Central memory CD8-positive, alpha-beta T cell (primary cell): ENCODE measurements around the gene CELF6.

Source experiments
- ATAC-seq: fragments of 150-1000 bp; cut with Tn5 transposase; replicated peaks from 2 replicates; pipeline ENCODE4 v1.10.0; 2022; ENCODE audit warnings: mild to moderate bottlenecking, moderate FRiP score, moderate number of reproducible peaks; ENCODE audit not compliant: poor library complexity, severe bottlenecking; ENCODE audit errors: extremely low read depth
- DNase-seq, 2 donors: peaks; one replicate each; pipeline ENCODE4 v3.0.0; 2021; ENCODE audit warnings: low spot score in 2 of 2
- H3K27ac Mint-ChIP-seq: one replicate; pipeline ENCODE4 v1.8.0; 2022; ENCODE audit warnings: low read depth, mild to moderate bottlenecking, moderate library complexity, mixed read lengths
- H3K27me3 Mint-ChIP-seq: one replicate; pipeline ENCODE4 v1.8.0; 2022; ENCODE audit warnings: mixed read lengths
- H3K36me3 Mint-ChIP-seq: one replicate; pipeline ENCODE4 v1.8.0; 2022; ENCODE audit warnings: mild to moderate bottlenecking, moderate library complexity, mixed read lengths; ENCODE audit not compliant: insufficient read depth
- H3K4me1 Mint-ChIP-seq: one replicate; pipeline ENCODE4 v1.8.0; 2022; ENCODE audit warnings: mixed read lengths
- H3K4me3 Mint-ChIP-seq: one replicate; pipeline ENCODE4 v1.8.0; 2022; ENCODE audit warnings: mild to moderate bottlenecking, moderate library complexity, mixed read lengths
- H3K9me3 Mint-ChIP-seq: one replicate; pipeline ENCODE4 v1.8.0; 2022; ENCODE audit warnings: mixed read lengths

CELF6 gene

GRCh38 chr15:72242775-72243370, 77.1 kb downstream of the CELF6 start:
- Mint-ChIP-seq H3K27ac (no peak overlapping the region), H3K4me1 (no peaks in the 10 kb centered on the region), H3K9me3 (no peaks in the 10 kb centered on the region), H3K27me3 (no peaks in the 10 kb centered on the region), H3K4me3 (no peak overlapping the region), H3K36me3 (peaks cover 25% of the 10 kb centered on the region)
- no peak for ATAC-seq
- DNase-seq, result no peak

DNA sequence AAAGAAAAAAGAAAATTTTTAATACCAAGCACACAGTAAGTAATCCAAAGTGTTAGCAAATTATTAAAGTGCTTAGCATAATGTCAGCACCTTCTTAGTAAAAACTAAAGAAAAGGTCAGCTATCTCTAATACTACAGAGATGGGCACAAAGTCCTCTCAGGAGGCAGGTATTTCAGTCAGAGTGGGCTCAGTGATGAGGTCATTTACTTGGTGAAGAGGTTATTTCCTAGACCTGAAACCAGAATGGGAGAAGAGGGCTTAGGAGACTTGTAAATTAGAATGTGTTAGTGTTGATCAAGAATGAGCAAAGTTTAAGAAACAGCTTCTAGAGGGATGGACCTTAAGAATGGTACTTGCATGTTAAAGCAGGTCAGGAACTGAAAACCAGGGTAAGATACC, 80.3 kb downstream of the CELF6 start:
- Mint-ChIP-seq H3K4me3 (no peak overlapping the region), H3K9me3 (no peaks in the 10 kb centered on the region), H3K27me3 (no peaks in the 10 kb centered on the region), H3K4me1 (peaks cover 10% of the 10 kb centered on the region), H3K27ac (no peak overlapping the region), H3K36me3 (peaks cover 21% of the 10 kb centered on the region)
- ATAC-seq (no peak), DNase-seq (no peak)

DNA sequence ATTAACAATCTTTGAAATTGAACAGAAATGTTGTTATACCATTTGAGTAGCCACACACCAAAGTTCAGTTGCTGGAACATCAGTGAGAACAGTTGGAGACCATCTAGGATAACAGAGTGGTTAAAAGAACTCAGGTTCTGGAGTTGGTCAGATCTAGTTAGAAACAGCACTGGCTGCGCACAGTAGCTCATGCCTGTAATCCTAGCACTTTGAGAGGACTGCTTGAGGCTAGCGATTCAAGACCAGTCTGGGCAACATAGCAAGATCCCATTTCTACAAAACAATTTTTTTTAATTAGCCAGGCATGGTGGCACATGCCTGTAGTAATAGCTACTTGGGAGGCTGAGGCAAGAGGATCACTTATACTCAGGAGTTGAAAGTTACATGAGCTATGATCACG, 81.4 kb downstream of the CELF6 start:
- no peak overlapping the region for H3K27ac Mint-ChIP-seq
- no peak overlapping the region for H3K4me3 Mint-ChIP-seq
- peaks cover 10% of the 10 kb centered on the region for H3K4me1 Mint-ChIP-seq
- no peak for DNase-seq
- no peak for ATAC-seq
- peaks cover 17% of the 10 kb centered on the region for H3K36me3 Mint-ChIP-seq
- no peaks in the 10 kb centered on the region for H3K9me3 Mint-ChIP-seq
- H3K27me3 Mint-ChIP-seq, result no peaks in the 10 kb centered on the region

GRCh38 chr15:72237853-72238224, 82.1 kb downstream of the CELF6 start:
- Mint-ChIP-seq H3K9me3 (no peaks in the 10 kb centered on the region), H3K27me3 (no peaks in the 10 kb centered on the region), H3K4me3 (no peak overlapping the region), H3K27ac (peak overlapping the region; percentile 86), H3K36me3 (peaks cover 15% of the 10 kb centered on the region), H3K4me1 (peaks cover 10% of the 10 kb centered on the region)
- ATAC-seq (no peak), DNase-seq (no peak)

DNA sequence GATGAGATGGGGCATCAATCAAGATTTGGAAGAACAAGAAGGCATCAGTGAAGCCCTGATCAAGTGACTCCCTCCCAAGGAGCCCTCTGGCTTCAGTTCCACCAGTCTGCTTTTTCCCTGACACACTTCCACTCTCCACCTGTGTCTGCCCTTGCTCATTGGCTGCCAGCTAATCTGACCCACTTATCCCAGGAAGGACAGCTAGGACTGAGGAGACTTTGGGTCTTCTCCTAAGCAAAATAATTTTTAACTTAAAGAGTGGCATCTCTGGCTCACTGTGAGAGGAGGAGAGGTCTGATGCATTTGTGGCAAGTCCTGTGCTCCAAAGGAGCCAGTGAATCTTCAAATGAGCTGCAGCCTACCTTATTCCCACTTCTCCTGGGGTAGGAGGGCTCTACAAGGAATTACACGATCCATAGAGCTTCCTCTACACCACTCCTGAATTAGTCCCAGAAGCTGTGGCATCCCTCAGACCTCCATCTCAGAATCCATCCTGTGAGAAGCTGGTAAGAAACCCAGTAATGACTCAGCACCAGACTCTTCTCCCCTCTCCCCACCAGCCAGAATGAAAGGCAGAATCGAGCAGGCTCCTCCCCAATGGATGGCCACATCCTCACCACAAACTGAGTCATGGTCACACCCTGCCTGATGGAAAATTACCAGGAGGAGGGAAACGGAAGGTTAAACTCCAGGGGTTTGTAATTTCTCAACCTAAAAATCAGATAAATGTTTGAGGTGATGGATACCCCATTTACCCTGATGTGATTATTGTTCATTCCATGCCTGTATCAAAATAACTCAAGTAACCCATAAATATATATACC, 82.7 kb downstream of the CELF6 start:
- H3K27me3 Mint-ChIP-seq, result no peaks in the 10 kb centered on the region
- no peak for DNase-seq
- H3K4me1 Mint-ChIP-seq, result peaks cover 16% of the 10 kb centered on the region
- peaks cover 14% of the 10 kb centered on the region for H3K36me3 Mint-ChIP-seq
- no peak overlapping the region for H3K4me3 Mint-ChIP-seq
- H3K9me3 Mint-ChIP-seq, result no peaks in the 10 kb centered on the region
- peak overlapping the region; percentile 86 for H3K27ac Mint-ChIP-seq
- ATAC-seq, result peak; percentile 40

DNA sequence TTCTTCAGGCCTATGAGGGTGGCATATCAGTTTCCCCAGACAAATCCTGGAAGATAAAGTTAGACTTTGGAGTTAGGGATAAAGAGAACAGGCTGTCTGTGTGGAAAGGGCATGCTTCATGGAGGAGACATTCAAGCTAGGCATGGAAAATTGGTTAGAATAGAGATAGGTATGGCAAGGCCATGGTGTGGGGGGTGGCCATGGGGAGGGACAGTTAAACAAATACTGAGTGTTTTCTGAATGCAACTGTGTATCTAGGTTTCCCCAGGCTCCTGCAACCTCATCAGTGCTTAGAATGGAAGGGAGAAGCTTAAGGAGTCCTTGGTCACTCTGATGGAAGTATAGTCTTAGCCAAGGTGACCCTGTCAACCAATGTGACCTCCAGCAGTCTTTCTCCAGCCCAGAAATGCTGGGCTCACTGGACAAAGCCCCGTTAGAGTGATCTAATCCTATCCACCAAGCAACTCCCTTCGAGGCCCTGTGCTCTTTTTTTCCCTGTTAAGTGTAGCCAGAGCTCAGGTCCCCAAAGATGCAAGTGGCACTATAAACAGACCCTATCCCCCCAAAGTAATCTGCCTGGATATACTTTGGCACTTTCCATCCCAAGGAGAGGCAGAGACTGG, 83.5 kb downstream of the CELF6 start:
- Mint-ChIP-seq H3K27ac (peak overlapping the region; percentile 86), H3K4me3 (no peak overlapping the region), H3K36me3 (peaks cover 13% of the 10 kb centered on the region), H3K4me1 (peaks cover 23% of the 10 kb centered on the region), H3K27me3 (no peaks in the 10 kb centered on the region), H3K9me3 (no peaks in the 10 kb centered on the region)
- DNase-seq (no peak), ATAC-seq (no peak)

- no peak overlapping the region for H3K27ac Mint-ChIP-seq
Measured at GRCh38 chr15:72235298-72235697, 84.7 kb downstream of the CELF6 start.

More at GRCh38 chr15:72235298-72235697, 84.7 kb downstream of the CELF6 start:
- ATAC-seq (no peak), DNase-seq (no peak)
- Mint-ChIP-seq H3K36me3 (peaks cover 8% of the 10 kb centered on the region), H3K9me3 (no peaks in the 10 kb centered on the region), H3K4me3 (no peak overlapping the region), H3K27me3 (no peaks in the 10 kb centered on the region), H3K4me1 (peaks cover 30% of the 10 kb centered on the region)
